NCI-H526 (cell line): ENCODE measurements around the gene CRYGN.

Experiments
- DNase-seq, 2 experiments: peaks; one replicate each; lab custom pipeline; 2025; lab: John Stamatoyannopoulos, UW

CRYGN gene

GRCh38 chr7:151379534-151380198 lies 60.3 kb downstream of the CRYGN start:
- DNase-seq = no peak

- no peak for DNase-seq
Observed at GRCh38 chr7:151379193-151379520, 60.8 kb downstream of the CRYGN start.
